ENCODE results near the gene ATP2B2.

Gene ATP2B2

GRCh38 chr3:10294030-10294586, 211.3 kb downstream of the ATP2B2 start:
- no peak for DNase-seq (ENCODE audit: low read depth)

GRCh38 chr3:10292505-10293419, 212.6 kb downstream of the ATP2B2 start, which contains the start of gene GHRL:
GHRL (minus strand) TSS chr3:10292947; CDS start chr3:10290180, 2,767 bp downstream.
- peak; percentile 84 for DNase-seq (ENCODE audit: low read depth)

- DNase-seq (ENCODE audit: low read depth), result no peak
These were observed 213.7 kb downstream of the ATP2B2 start for GRCh38 chr3:10291641-10292040.

- DNase-seq (ENCODE audit: low read depth), result no peak
These were observed 214.8 kb downstream of the ATP2B2 start for GRCh38 chr3:10290481-10291176.

GRCh38 chr3:10289787-10290355, 215.5 kb downstream of the ATP2B2 start:
- no peak for DNase-seq (ENCODE audit: low read depth)

GRCh38 chr3:10289077-10289476, 216.3 kb downstream of the ATP2B2 start:
- DNase-seq (ENCODE audit: low read depth), result no peak

- DNase-seq (ENCODE audit: low read depth), result no peak
These were observed 216.8 kb downstream of the ATP2B2 start for GRCh38 chr3:10288575-10288960.

GRCh38 chr3:10287936-10288574, 217.3 kb downstream of the ATP2B2 start:
- DNase-seq (ENCODE audit: low read depth), result no peak

- no peak for DNase-seq (ENCODE audit: low read depth)
These were observed 218.6 kb downstream of the ATP2B2 start for GRCh38 chr3:10286596-10287295.

GRCh38 chr3:10286133-10286524, 219.3 kb downstream of the ATP2B2 start:
- no peak for DNase-seq (ENCODE audit: low read depth)

- no peak for DNase-seq (ENCODE audit: low read depth)
These were observed 219.9 kb downstream of the ATP2B2 start for GRCh38 chr3:10285272-10286132.

GRCh38 chr3:10284496-10284895, 220.9 kb downstream of the ATP2B2 start:
- no peak for DNase-seq (ENCODE audit: low read depth)

GRCh38 chr3:10283638-10284037, 221.7 kb downstream of the ATP2B2 start:
- no peak for DNase-seq (ENCODE audit: low read depth)

- DNase-seq (ENCODE audit: low read depth), result no peak
These were observed 223.4 kb downstream of the ATP2B2 start for GRCh38 chr3:10281951-10282350.

GRCh38 chr3:10280571-10280970, 224.8 kb downstream of the ATP2B2 start:
- DNase-seq (ENCODE audit: low read depth), result no peak

- no peak for DNase-seq (ENCODE audit: low read depth)
These were observed 225.2 kb downstream of the ATP2B2 start for GRCh38 chr3:10280177-10280529.

- no peak for DNase-seq (ENCODE audit: low read depth)
These were observed 225.8 kb downstream of the ATP2B2 start for GRCh38 chr3:10279384-10280176.

GRCh38 chr3:10278501-10278900, 226.9 kb downstream of the ATP2B2 start:
- DNase-seq (ENCODE audit: low read depth), result no peak

GRCh38 chr3:10277115-10277625, 228.2 kb downstream of the ATP2B2 start:
- no peak for DNase-seq (ENCODE audit: low read depth)
